Measurements from ENCODE around the gene C2CD3.

The C2CD3 gene

DNA sequence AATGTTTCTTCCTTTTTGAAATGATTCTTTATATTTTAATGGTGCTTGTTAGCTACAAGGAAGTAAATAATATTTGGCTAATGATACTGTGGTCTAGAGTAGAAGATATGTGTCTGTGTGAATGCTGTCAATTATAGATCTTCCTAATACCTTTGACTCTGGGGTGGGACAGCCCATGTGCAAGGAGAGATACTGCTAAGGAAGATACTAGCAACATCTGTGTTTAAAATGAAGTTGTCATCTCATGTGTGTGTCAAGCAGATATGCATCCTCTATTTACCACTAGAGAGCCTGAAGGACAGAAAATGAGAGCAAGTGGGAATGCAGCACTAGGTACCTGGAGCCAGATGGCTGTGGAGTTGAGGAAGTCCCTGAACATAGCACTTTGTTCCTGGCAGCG, 34.4 kb upstream of the C2CD3 start:
- in situ Hi-C loops (cut with MboI; ENCODE audit: low pct_unique_long_range_greater_than_20kb, low sequenced_read_pairs, unreplicated experiment) = no loop called here
- TF ChIP-seq, protein P1, sequence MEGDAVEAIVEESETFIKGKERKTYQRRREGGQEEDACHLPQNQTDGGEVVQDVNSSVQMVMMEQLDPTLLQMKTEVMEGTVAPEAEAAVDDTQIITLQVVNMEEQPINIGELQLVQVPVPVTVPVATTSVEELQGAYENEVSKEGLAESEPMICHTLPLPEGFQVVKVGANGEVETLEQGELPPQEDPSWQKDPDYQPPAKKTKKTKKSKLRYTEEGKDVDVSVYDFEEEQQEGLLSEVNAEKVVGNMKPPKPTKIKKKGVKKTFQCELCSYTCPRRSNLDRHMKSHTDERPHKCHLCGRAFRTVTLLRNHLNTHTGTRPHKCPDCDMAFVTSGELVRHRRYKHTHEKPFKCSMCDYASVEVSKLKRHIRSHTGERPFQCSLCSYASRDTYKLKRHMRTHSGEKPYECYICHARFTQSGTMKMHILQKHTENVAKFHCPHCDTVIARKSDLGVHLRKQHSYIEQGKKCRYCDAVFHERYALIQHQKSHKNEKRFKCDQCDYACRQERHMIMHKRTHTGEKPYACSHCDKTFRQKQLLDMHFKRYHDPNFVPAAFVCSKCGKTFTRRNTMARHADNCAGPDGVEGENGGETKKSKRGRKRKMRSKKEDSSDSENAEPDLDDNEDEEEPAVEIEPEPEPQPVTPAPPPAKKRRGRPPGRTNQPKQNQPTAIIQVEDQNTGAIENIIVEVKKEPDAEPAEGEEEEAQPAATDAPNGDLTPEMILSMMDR (IDR thresholded peaks at IDR 0.05; ENCODE audit: extremely low read depth, insufficient read depth, missing control alignments) = no peak
- DNase-seq (ENCODE audit: low spot score) = no peak

- no peak for DNase-seq (ENCODE audit: low spot score)
- in situ Hi-C loops (cut with MboI; ENCODE audit: low pct_unique_long_range_greater_than_20kb, low sequenced_read_pairs, unreplicated experiment) = no loop called here
- TF ChIP-seq, protein P1 (IDR thresholded peaks at IDR 0.05; ENCODE audit: extremely low read depth, insufficient read depth, missing control alignments) = no peak
Observed at GRCh38 chr11:74204701-74205100, 33.9 kb upstream of the C2CD3 start.

GRCh38 chr11:74203966-74204365, 33.2 kb upstream of the C2CD3 start:
- DNase-seq (ENCODE audit: low spot score) = no peak
- in situ Hi-C loops (cut with MboI; ENCODE audit: low pct_unique_long_range_greater_than_20kb, low sequenced_read_pairs, unreplicated experiment) = no loop called here
- TF ChIP-seq, protein P1 (IDR thresholded peaks at IDR 0.05; ENCODE audit: extremely low read depth, insufficient read depth, missing control alignments) = no peak

DNA sequence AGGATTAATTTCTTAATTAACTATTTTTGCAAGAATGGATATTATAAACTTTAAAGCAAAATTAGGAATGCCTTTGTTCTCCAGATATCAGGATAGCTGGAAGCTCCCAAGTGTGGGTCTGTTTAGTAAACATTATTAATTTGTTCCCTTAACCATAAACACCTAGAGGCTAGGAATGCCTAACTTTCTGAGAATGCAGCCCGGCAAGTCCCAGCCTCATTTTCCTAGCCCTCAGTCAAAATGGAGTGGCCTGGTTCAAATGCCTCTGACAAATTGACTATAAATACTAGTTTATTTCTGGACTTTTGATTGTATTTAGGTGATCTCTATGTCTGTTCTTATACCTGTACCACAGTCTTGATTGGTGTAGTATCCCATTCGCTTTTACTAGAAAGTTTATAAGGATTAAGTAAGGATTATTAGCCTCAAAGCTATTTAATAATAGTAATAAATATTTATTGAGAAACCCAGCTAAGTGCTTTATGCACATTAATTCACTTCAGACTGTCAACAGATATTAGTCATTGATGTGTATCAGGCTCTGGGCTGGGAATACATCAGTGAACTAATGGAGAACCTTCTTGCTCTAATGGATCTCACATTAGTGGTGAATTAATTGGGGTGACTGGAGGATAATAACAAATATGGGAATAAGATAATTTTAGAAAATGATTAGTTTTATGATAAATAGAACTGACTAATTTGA, 26.1 kb upstream of the C2CD3 start:
- TF ChIP-seq, protein P1 (IDR thresholded peaks at IDR 0.05; ENCODE audit: extremely low read depth, insufficient read depth, missing control alignments) = no peak
- in situ Hi-C loops (cut with MboI; ENCODE audit: low pct_unique_long_range_greater_than_20kb, low sequenced_read_pairs, unreplicated experiment) = no loop called here
- no peak for DNase-seq (ENCODE audit: low spot score)

- DNase-seq (ENCODE audit: low spot score) = no peak
- TF ChIP-seq, protein P1 (IDR thresholded peaks at IDR 0.05; ENCODE audit: extremely low read depth, insufficient read depth, missing control alignments) = no peak
- in situ Hi-C loops (cut with MboI; ENCODE audit: low pct_unique_long_range_greater_than_20kb, low sequenced_read_pairs, unreplicated experiment) = no loop called here
Observed at GRCh38 chr11:74195828-74196227, 25.0 kb upstream of the C2CD3 start.

GRCh38 chr11:74185695-74186094, 14.9 kb upstream of the C2CD3 start:
- no peak for DNase-seq (ENCODE audit: low spot score)

More at GRCh38 chr11:74185695-74186094, 14.9 kb upstream of the C2CD3 start:
- in situ Hi-C loops (cut with MboI; ENCODE audit: low pct_unique_long_range_greater_than_20kb, low sequenced_read_pairs, unreplicated experiment) = no loop called here
- TF ChIP-seq, protein P1 (IDR thresholded peaks at IDR 0.05; ENCODE audit: extremely low read depth, insufficient read depth, missing control alignments) = no peak

Data from GM13977 (cell line).